Kidney (tissue), 14 donors: ENCODE results near the gene ARID1B. TPM values are rescaled to one million over a fixed set of nuclear protein-coding genes. Genes with fewer than 3 reads are reported as not detected.

Source experiments
- DNase-seq, 5 donors: peaks; one replicate each; pipeline ENCODE4 v3.0.0-alpha.2; 2013 to 2020
- FAIRE-seq: peaks from 2 replicates; lab custom pipeline; 2012; peaks lifted over from hg19 to GRCh38; lab: Jason Lieb, UNC
- H3K27ac ChIP-seq, 2 donors: one replicate each; pipeline ENCODE4 v1.7.0; 2013; ENCODE audit warnings: low read depth in 2 of 2, low read length in 2 of 2, inconsistent platforms in 1 of 2
- H3K27me3 ChIP-seq: one replicate; pipeline ENCODE4 v1.7.1; 2013; ENCODE audit warnings: low read length, inconsistent platforms; ENCODE audit not compliant: control insufficient read depth, insufficient read depth
- H3K36me3 ChIP-seq, 3 donors: one replicate each; pipeline versions ENCODE4 v1.7.0 to v1.7.1; 2013; ENCODE audit warnings: low read length in 3 of 3, control low read depth in 1 of 3, inconsistent platforms in 1 of 3; ENCODE audit not compliant: insufficient read depth in 3 of 3, control insufficient read depth in 2 of 3
- H3K4me1 ChIP-seq, 3 donors: one replicate each; pipeline versions ENCODE4 v1.7.0 to v1.7.1; 2013; ENCODE audit warnings: low read length in 3 of 3, inconsistent platforms in 1 of 3, low read depth in 1 of 3; ENCODE audit not compliant: control insufficient read depth in 2 of 3, insufficient read depth in 2 of 3
- H3K4me3 ChIP-seq, 3 donors: one replicate each; pipeline versions ENCODE4 v1.7.0 to v1.8.1; 2013; ENCODE audit warnings: low read length in 3 of 3, control low read depth in 1 of 3, inconsistent platforms in 1 of 3
- H3K9ac ChIP-seq, 3 donors: one replicate each; pipeline versions ENCODE4 v1.7.0 to v1.7.1; 2013; ENCODE audit warnings: low read length in 3 of 3, control low read depth in 1 of 3, inconsistent platforms in 1 of 3
- H3K9me3 ChIP-seq, 3 donors: one replicate each; pipeline versions ENCODE4 v1.7.0 to v1.7.1; 2013; ENCODE audit warnings: low read length in 3 of 3, control low read depth in 1 of 3, inconsistent platforms in 1 of 3; ENCODE audit not compliant: control insufficient read depth in 2 of 3, insufficient read depth in 1 of 3
- intact Hi-C: fragments of 100-400 bp; cut with DNase I; formaldehyde crosslinking; loops from one replicate; pipeline ENCODE4 v1.11.1; 2022
- polyA plus RNA-seq: library from polyadenylated mRNA; stranded (reverse); fragments of 350-450 nt; fragmentation: Illumina TruSeq; extraction: RNeasy Lipid Tissue Mini Kit (QIAGEN cat#74804); gene quantifications from one replicate; pipeline ENCODE4 v1.2.3, GENCODE V29; 2014; ENCODE audit warnings: low read depth, low replicate concordance; ENCODE audit not compliant: insufficient read depth
- total RNA-seq: library from RNA; stranded (reverse); fragmentation: NEBNext Ultra II Directional; extraction: Animal tissue kit (Norgen Biotek cat#: 25700); gene quantifications from one replicate; pipeline ENCODE4 v1.2.1, GENCODE V29; 2021
- TF ChIP-seq, protein P1 (sequence below): IDR thresholded peaks from 3 replicates; pipeline ENCODE4 v1.5.1; 2012; ENCODE audit warnings: mild to moderate bottlenecking, moderate library complexity, borderline replicate concordance; ENCODE audit not compliant: insufficient read depth; ENCODE audit errors: extremely low read depth
- donor health status: control.
- donor health status: control.
- donor health status: control.
- donor health status: control.
- donor health status: control.
- donor health status: DM: yes; HTN: yes; CAD: no.
- donor health status: Normal renal cell carcinoma (clear cell type).

Gene ARID1B
- total and polyA plus RNA-seq, 2 donors from 2014 or later, result 16.4 to 110 TPM

DNA sequence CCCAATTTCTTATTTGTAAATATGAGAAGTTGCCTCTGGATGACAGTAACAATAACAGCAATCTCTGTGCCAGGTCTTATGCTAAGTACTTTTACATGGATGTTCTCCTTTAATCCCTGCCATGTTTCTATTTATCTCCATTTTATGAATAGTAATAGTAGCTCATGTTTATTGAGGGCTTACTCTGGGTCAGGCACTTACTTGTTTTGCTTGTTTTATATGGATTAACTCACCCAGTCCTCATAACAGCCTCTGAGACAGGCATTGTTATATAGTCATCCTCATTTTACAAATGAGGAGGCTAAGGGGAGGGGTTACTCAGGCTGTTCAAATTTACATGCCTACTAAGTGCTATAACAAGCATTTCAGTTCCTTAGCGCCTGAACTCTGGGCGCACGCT is 64.3 kb downstream of the ARID1B start:
- no peak for FAIRE-seq
- H3K9ac ChIP-seq, result no peak overlapping the region

DNA sequence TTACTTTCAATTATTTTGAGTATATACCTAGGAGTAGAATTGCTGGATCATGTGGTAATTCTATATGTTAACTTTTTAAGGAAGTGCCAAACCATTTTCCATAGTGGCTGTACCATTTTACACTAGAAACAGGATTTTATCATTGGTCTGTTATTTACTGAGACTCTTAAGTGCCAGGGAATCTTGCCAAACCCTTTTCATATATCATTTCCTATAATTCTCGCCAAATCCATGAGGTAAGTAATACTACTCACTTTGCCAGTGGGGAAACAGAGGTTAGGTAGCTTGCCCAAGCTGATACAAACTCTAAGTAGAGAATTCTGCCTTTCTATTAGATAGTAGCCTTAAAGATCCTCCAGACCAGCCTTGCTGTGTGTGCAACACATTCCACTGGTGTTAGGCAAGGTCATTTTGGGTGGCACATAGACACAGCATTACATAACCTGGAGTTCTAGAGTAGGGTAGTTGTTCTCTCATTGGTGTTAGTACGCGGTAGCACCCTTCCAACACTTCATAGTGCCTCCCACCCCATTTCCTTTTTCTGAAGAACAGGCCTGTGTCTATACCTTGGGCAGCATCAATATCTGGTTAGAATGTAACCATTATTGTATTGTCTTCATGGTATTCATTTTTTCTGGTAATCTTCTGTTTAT is 65.5 kb downstream of the ARID1B start:
- TF ChIP-seq, protein P1, sequence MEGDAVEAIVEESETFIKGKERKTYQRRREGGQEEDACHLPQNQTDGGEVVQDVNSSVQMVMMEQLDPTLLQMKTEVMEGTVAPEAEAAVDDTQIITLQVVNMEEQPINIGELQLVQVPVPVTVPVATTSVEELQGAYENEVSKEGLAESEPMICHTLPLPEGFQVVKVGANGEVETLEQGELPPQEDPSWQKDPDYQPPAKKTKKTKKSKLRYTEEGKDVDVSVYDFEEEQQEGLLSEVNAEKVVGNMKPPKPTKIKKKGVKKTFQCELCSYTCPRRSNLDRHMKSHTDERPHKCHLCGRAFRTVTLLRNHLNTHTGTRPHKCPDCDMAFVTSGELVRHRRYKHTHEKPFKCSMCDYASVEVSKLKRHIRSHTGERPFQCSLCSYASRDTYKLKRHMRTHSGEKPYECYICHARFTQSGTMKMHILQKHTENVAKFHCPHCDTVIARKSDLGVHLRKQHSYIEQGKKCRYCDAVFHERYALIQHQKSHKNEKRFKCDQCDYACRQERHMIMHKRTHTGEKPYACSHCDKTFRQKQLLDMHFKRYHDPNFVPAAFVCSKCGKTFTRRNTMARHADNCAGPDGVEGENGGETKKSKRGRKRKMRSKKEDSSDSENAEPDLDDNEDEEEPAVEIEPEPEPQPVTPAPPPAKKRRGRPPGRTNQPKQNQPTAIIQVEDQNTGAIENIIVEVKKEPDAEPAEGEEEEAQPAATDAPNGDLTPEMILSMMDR, result no peak
- Histone ChIP-seq H3K4me3 (no peak overlapping the region), H3K4me1 (peaks cover 4 to 36% (median 30%) of the 10 kb centered on the region in 3 donors), H3K27me3 (no peaks in the 10 kb centered on the region), H3K27ac (no peak overlapping the region), H3K9ac (no peak overlapping the region), H3K9me3 (no peaks in the 10 kb centered on the region), H3K36me3 (no peaks in the 10 kb centered on the region)
- intact Hi-C loops, result no loop called here
- no peak for DNase-seq
- no peak for FAIRE-seq

More for the DNA sequence above, 64.3 kb downstream of the ARID1B start:
- no peak overlapping the region for H3K4me3 ChIP-seq
- H3K9me3 ChIP-seq, result no peaks in the 10 kb centered on the region
- TF ChIP-seq, protein P1, result no peak
- DNase-seq, result no peak
- peaks cover 4 to 24% (median 20%) of the 10 kb centered on the region in 3 donors for H3K4me1 ChIP-seq
- H3K27me3 ChIP-seq, result no peaks in the 10 kb centered on the region
- H3K36me3 ChIP-seq, result no peaks in the 10 kb centered on the region
- H3K27ac ChIP-seq, result no peak overlapping the region
- intact Hi-C loops, result no loop called here

DNA sequence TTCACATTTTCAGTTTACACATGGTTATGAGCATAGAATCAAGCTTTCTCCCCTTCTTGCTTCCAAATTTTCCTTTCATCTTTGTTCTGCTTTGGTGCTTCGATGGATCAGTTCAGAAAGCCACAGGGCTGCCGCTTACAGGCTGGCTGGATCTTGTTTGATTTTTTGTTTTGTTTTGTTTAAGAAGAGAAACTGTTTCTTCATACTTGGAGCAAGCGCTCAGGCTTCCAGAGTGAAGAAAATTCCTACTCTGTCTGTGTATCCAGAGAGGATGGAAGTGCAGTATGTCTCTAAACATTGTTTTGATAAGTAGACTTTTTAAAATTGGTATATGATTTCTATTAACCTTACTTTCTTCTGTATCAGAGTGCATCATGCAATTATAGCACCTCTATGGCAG is 66.9 kb downstream of the ARID1B start:
- no peak for DNase-seq
- FAIRE-seq, result no peak
- intact Hi-C loops, result no loop called here

More for the DNA sequence above, 66.9 kb downstream of the ARID1B start:
- TF ChIP-seq, protein P1, result no peak
- Histone ChIP-seq H3K27ac (no peak overlapping the region), H3K27me3 (no peaks in the 10 kb centered on the region), H3K9ac (no peak overlapping the region), H3K36me3 (no peaks in the 10 kb centered on the region), H3K9me3 (no peaks in the 10 kb centered on the region), H3K4me3 (no peak overlapping the region), H3K4me1 (peaks cover 4 to 43% (median 37%) of the 10 kb centered on the region in 3 donors)
